NCI-H226 (cell line): ENCODE data around the gene CLN6.
A peak's percentile ranks its signal among the peaks of the same experiment; 100 is the strongest.
"Not testable (repeated sequence)": the region's sequence is repeated elsewhere in the genome, so short reads cannot be mapped to it uniquely, and the experiment has no call there.

Experiments used
- DNase-seq: peaks from one replicate; pipeline ENCODE4 v3.0.0-alpha.2; 2015

Gene CLN6

GRCh38 chr15:68221530-68222431 lies 7.7 kb downstream of the CLN6 start:
- DNase-seq, result not testable (repeated sequence)

GRCh38 chr15:68220967-68221366 lies 8.6 kb downstream of the CLN6 start:
- no peak for DNase-seq

GRCh38 chr15:68220489-68220888 lies 9.0 kb downstream of the CLN6 start:
- no peak for DNase-seq

GRCh38 chr15:68218847-68219798 lies 10.4 kb downstream of the CLN6 start:
- no peak for DNase-seq

- no peak for DNase-seq
Observed at GRCh38 chr15:68218331-68218730, 11.2 kb downstream of the CLN6 start.

GRCh38 chr15:68217341-68217740 lies 12.2 kb downstream of the CLN6 start:
- no peak for DNase-seq

GRCh38 chr15:68214838-68215254 lies 14.7 kb downstream of the CLN6 start:
- no peak for DNase-seq

- no peak for DNase-seq
Observed at GRCh38 chr15:68213991-68214837, 15.3 kb downstream of the CLN6 start.

- not testable (repeated sequence) for DNase-seq
Observed at GRCh38 chr15:68213491-68213845, 16.1 kb downstream of the CLN6 start.

- no peak for DNase-seq
Observed at GRCh38 chr15:68211656-68212320, 17.7 kb downstream of the CLN6 start.

GRCh38 chr15:68210821-68211655 lies 18.5 kb downstream of the CLN6 start:
- peak; percentile 34 for DNase-seq

- DNase-seq, result no peak
Observed at GRCh38 chr15:68210409-68210756, 19.1 kb downstream of the CLN6 start.

- no peak for DNase-seq
Observed at GRCh38 chr15:68209735-68210408, 19.7 kb downstream of the CLN6 start.

GRCh38 chr15:68209272-68209671 lies 20.3 kb downstream of the CLN6 start:
- DNase-seq, result no peak

- no peak for DNase-seq
Observed at GRCh38 chr15:68208636-68209240, 20.8 kb downstream of the CLN6 start.

- no peak for DNase-seq
Observed at GRCh38 chr15:68208136-68208535, 21.4 kb downstream of the CLN6 start.

- DNase-seq, result no peak
Observed at GRCh38 chr15:68207176-68207935, 22.2 kb downstream of the CLN6 start.

GRCh38 chr15:68206711-68207151 lies 22.8 kb downstream of the CLN6 start:
- no peak for DNase-seq

- DNase-seq, result no peak
Observed at GRCh38 chr15:68205954-68206539, 23.5 kb downstream of the CLN6 start.
